ENCODE data around the gene LYZL1. TPM values are rescaled to one million over a fixed set of nuclear protein-coding genes. Genes with fewer than 3 reads are reported as not detected.
"Not testable (repeated sequence)": the region's sequence is repeated elsewhere in the genome, so short reads cannot be mapped to it uniquely, and the experiment has no call there.

Gene LYZL1
- not detected for total RNA-seq

- H3K27ac Mint-ChIP-seq; H3K4me3 Mint-ChIP-seq; H3K36me3 Mint-ChIP-seq (ENCODE audit: low read depth); DNase-seq; H3K9me3 Mint-ChIP-seq; H3K4me1 Mint-ChIP-seq (ENCODE audit: low read depth); CTCF ChIA-PET; intact Hi-C loops (cut with micrococcal nuclease): not testable (repeated sequence)
- peaks cover 15% of the 10 kb centered on the region for H3K27me3 Mint-ChIP-seq (ENCODE audit: low read depth)
These were observed at the start of gene LYZL1 for GRCh38 chr10:29288906-29289305. LYZL1 (plus strand) TSS chr10:29289070; CDS start chr10:29291868, 2,798 bp downstream.

GRCh38 chr10:29239569-29240472 lies 49.0 kb upstream of the LYZL1 start:
- no peak for DNase-seq
- Mint-ChIP-seq H3K9me3 (no peaks in the 10 kb centered on the region), H3K4me1 (ENCODE audit: low read depth) (no peaks in the 10 kb centered on the region), H3K4me3 (no peak overlapping the region), H3K27me3 (ENCODE audit: low read depth) (peaks cover 2% of the 10 kb centered on the region), H3K36me3 (ENCODE audit: low read depth) (no peaks in the 10 kb centered on the region), H3K27ac (no peak overlapping the region)
- intact Hi-C loops (cut with micrococcal nuclease), result no loop called here
- CTCF ChIA-PET, result interaction anchor here (0.9 kb wide), 1 partner anchor 110 kb away, joined by 3 read pairs; no protein-coding TSS in a partner anchor

DNA sequence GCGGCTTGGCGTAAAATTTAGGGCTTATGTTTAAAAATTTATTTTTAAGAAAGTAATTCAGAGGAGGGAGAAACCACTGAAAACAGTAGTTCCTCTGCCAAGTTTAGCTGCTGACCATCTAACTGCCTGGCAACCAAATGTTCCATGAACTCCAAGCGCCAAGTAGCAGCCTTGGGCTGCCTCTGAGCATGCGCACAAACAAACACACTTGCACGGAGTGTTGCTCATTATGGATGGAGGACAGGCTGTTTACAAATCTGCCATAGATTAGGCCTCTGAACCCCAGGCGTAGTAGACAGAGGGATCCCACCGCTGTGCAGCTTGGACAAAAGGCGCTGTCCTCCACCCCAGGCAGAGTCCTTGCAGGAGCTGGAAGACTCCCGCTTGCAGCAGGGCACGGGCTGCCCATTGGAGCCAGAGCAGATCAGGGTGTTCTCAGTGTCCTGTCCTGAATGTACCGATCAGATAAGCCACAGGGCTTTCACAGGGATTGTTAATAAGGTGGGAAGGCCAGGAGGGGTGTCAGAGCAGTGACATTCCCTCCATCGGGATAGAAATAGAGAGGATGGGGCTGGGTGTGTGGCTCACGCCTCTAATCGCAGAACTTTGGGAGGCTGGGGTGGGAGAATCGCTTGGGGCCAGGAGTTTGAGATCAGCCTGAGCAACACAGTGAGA lies 47.7 kb upstream of the LYZL1 start:
- H3K27ac Mint-ChIP-seq, result no peak overlapping the region
- no peak overlapping the region for H3K4me3 Mint-ChIP-seq
- H3K27me3 Mint-ChIP-seq (ENCODE audit: low read depth), result peaks cover 4% of the 10 kb centered on the region
- intact Hi-C loops (cut with micrococcal nuclease), result no loop called here
- no peaks in the 10 kb centered on the region for H3K9me3 Mint-ChIP-seq
- H3K4me1 Mint-ChIP-seq (ENCODE audit: low read depth), result no peaks in the 10 kb centered on the region
- H3K36me3 Mint-ChIP-seq (ENCODE audit: low read depth), result no peaks in the 10 kb centered on the region
- CTCF ChIA-PET, result no interaction called here
- DNase-seq, result no peak

GRCh38 chr10:29241925-29242324 lies 46.9 kb upstream of the LYZL1 start:
- CTCF ChIA-PET, result no interaction called here
- H3K4me3 Mint-ChIP-seq, result no peak overlapping the region
- no peaks in the 10 kb centered on the region for H3K9me3 Mint-ChIP-seq
- H3K27ac Mint-ChIP-seq, result no peak overlapping the region
- no peaks in the 10 kb centered on the region for H3K4me1 Mint-ChIP-seq (ENCODE audit: low read depth)
- peaks cover 4% of the 10 kb centered on the region for H3K27me3 Mint-ChIP-seq (ENCODE audit: low read depth)
- no peaks in the 10 kb centered on the region for H3K36me3 Mint-ChIP-seq (ENCODE audit: low read depth)
- intact Hi-C loops (cut with micrococcal nuclease), result no loop called here
- no peak for DNase-seq

DNA sequence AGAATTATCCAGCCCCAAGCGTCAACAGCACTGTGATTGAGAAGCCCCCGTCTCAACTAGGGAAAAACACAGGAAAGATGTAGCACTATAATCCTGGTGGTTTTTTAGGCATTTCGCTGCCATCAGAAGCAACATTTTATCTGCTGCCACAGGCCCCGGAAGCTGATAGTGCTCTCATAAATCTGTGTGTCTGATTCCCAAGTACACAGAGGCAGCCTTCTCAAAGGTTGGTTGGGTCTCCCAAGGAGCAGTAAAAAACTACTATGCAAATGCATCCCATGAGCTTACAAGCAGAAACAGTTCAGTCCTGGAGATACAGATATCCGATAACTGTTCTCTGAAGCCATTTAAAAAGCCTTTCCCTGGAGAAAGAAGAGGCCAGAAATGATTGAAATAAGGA lies 45.8 kb upstream of the LYZL1 start:
- no peak overlapping the region for H3K27ac Mint-ChIP-seq
- CTCF ChIA-PET, result interaction anchor here (0.7 kb wide), 1 partner anchor 124 kb away, joined by 4 read pairs; no protein-coding TSS in a partner anchor

GRCh38 chr10:29243750-29244149 lies 45.1 kb upstream of the LYZL1 start:
- Mint-ChIP-seq H3K27me3 (ENCODE audit: low read depth) (peaks cover 6% of the 10 kb centered on the region), H3K9me3 (no peaks in the 10 kb centered on the region), H3K36me3 (ENCODE audit: low read depth) (no peaks in the 10 kb centered on the region), H3K27ac (no peak overlapping the region), H3K4me3 (no peak overlapping the region), H3K4me1 (ENCODE audit: low read depth) (no peaks in the 10 kb centered on the region)
- CTCF ChIA-PET, result interaction anchor here (0.7 kb wide), 1 partner anchor 87 kb away, joined by 3 read pairs; no protein-coding TSS in a partner anchor
- intact Hi-C loops (cut with micrococcal nuclease), result no loop called here
- DNase-seq, result peak; percentile 11

More for the DNA sequence above, 45.8 kb upstream of the LYZL1 start:
- H3K9me3 Mint-ChIP-seq, result no peaks in the 10 kb centered on the region
- peaks cover 6% of the 10 kb centered on the region for H3K27me3 Mint-ChIP-seq (ENCODE audit: low read depth)
- no peaks in the 10 kb centered on the region for H3K4me1 Mint-ChIP-seq (ENCODE audit: low read depth)
- no peak for DNase-seq
- no peak overlapping the region for H3K4me3 Mint-ChIP-seq
- intact Hi-C loops (cut with micrococcal nuclease), result no loop called here
- H3K36me3 Mint-ChIP-seq (ENCODE audit: low read depth), result no peaks in the 10 kb centered on the region

DNA sequence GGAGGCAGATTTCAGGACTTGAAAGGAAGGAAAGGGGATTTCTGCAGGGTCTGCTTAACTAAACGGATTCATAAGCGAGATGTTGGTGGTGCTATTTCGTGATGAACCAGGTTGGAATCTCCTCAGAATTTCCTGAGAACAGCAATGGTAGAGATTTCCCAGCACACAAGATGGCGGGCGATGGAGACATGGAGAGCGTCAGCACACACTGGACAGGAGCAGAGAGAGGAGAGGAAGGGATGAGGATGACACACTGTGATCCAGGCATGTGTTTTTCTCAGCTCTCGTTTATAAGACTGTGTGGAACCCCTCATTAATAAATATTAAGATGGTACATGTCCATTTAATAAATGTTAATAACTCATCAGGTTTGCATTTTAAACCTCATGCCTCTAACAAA lies 43.9 kb upstream of the LYZL1 start:
- intact Hi-C loops (cut with micrococcal nuclease), result no loop called here
- CTCF ChIA-PET, result no interaction called here
- Mint-ChIP-seq H3K4me3 (no peak overlapping the region), H3K27ac (no peak overlapping the region), H3K36me3 (ENCODE audit: low read depth) (no peaks in the 10 kb centered on the region), H3K9me3 (no peaks in the 10 kb centered on the region), H3K27me3 (ENCODE audit: low read depth) (peaks cover 10% of the 10 kb centered on the region), H3K4me1 (ENCODE audit: low read depth) (no peaks in the 10 kb centered on the region)
- DNase-seq, result no peak

- no peak for DNase-seq
- H3K9me3 Mint-ChIP-seq, result no peaks in the 10 kb centered on the region
- peaks cover 15% of the 10 kb centered on the region for H3K27me3 Mint-ChIP-seq (ENCODE audit: low read depth)
- H3K4me1 Mint-ChIP-seq (ENCODE audit: low read depth), result no peaks in the 10 kb centered on the region
- intact Hi-C loops (cut with micrococcal nuclease), result no loop called here
- CTCF ChIA-PET, result no interaction called here
- H3K4me3 Mint-ChIP-seq, result no peak overlapping the region
- H3K36me3 Mint-ChIP-seq (ENCODE audit: low read depth), result no peaks in the 10 kb centered on the region
- no peak overlapping the region for H3K27ac Mint-ChIP-seq
These were observed 43.4 kb upstream of the LYZL1 start for GRCh38 chr10:29245476-29245875.

DNA sequence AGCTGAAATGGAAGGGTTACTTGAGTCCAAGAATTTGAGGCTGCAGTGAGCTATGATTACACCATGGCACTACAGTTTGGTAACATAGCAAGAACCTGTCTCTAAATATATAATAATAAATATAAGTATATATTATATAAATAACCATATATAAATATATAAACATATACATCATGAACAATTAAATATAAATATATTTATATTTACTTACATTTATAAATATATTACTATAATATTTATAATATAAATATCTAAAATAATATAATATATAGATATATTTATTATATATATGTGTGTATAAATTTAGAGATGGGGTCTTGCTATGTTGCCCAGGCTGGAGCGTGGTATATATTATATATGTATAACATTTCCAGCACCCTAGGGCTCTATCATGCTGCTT lies 42.4 kb upstream of the LYZL1 start:
- Mint-ChIP-seq H3K4me3 (no peak overlapping the region), H3K27ac (no peak overlapping the region), H3K9me3 (no peaks in the 10 kb centered on the region), H3K27me3 (ENCODE audit: low read depth) (peaks cover 18% of the 10 kb centered on the region), H3K4me1 (ENCODE audit: low read depth) (no peaks in the 10 kb centered on the region), H3K36me3 (ENCODE audit: low read depth) (no peaks in the 10 kb centered on the region)
- CTCF ChIA-PET, result no interaction called here
- DNase-seq, result no peak
- intact Hi-C loops (cut with micrococcal nuclease), result no loop called here

GRCh38 chr10:29248158-29248557 lies 40.7 kb upstream of the LYZL1 start:
- Mint-ChIP-seq H3K4me3 (no peak overlapping the region), H3K27ac (no peak overlapping the region), H3K27me3 (ENCODE audit: low read depth) (peaks cover 22% of the 10 kb centered on the region), H3K36me3 (ENCODE audit: low read depth) (no peaks in the 10 kb centered on the region), H3K4me1 (ENCODE audit: low read depth) (no peaks in the 10 kb centered on the region), H3K9me3 (no peaks in the 10 kb centered on the region)
- CTCF ChIA-PET, result no interaction called here
- DNase-seq, result no peak
- intact Hi-C loops (cut with micrococcal nuclease), result no loop called here

GRCh38 chr10:29249018-29249417 lies 39.9 kb upstream of the LYZL1 start:
- CTCF ChIA-PET, result no interaction called here
- no peaks in the 10 kb centered on the region for H3K4me1 Mint-ChIP-seq (ENCODE audit: low read depth)
- no peaks in the 10 kb centered on the region for H3K36me3 Mint-ChIP-seq (ENCODE audit: low read depth)
- H3K27me3 Mint-ChIP-seq (ENCODE audit: low read depth), result peaks cover 26% of the 10 kb centered on the region
- intact Hi-C loops (cut with micrococcal nuclease), result no loop called here
- H3K4me3 Mint-ChIP-seq, result no peak overlapping the region
- DNase-seq, result no peak
- no peak overlapping the region for H3K27ac Mint-ChIP-seq
- H3K9me3 Mint-ChIP-seq, result no peaks in the 10 kb centered on the region

- DNase-seq, result no peak
- H3K36me3 Mint-ChIP-seq (ENCODE audit: low read depth), result no peaks in the 10 kb centered on the region
- H3K27ac Mint-ChIP-seq, result no peak overlapping the region
- CTCF ChIA-PET, result no interaction called here
- peaks cover 26% of the 10 kb centered on the region for H3K27me3 Mint-ChIP-seq (ENCODE audit: low read depth)
- intact Hi-C loops (cut with micrococcal nuclease), result no loop called here
- no peaks in the 10 kb centered on the region for H3K9me3 Mint-ChIP-seq
- no peak overlapping the region for H3K4me3 Mint-ChIP-seq
- H3K4me1 Mint-ChIP-seq (ENCODE audit: low read depth), result no peaks in the 10 kb centered on the region
These were observed 38.8 kb upstream of the LYZL1 start for GRCh38 chr10:29250066-29250465.

Data from activated naive CD4-positive, alpha-beta T cell treated with anti-CD3 and anti-CD28 coated beads for 36 hours (primary cell).